HL-60 (cell line): ENCODE measurements around the gene FSTL4.

Experiments used
- DNase-seq, 2 experiments: peaks; one replicate each; pipeline ENCODE4 v3.0.0-alpha.2; 2010 to 2020; ENCODE audit warnings: low read depth in 1 of 2, low spot score in 1 of 2
- H3K27ac ChIP-seq: fragments of 250-450 bp; sonication (Bioruptor Pico); replicated peaks from 2 replicates; pipeline ENCODE4 v1.5.1; 2020; ENCODE audit warnings: mild to moderate bottlenecking, moderate library complexity
- H3K27me3 ChIP-seq: fragments of 250-450 bp; sonication (Bioruptor Pico); 2 replicates; pipeline ENCODE4 v1.5.1; 2021; ENCODE audit warnings: mild to moderate bottlenecking, moderate library complexity; ENCODE audit not compliant: insufficient read depth, poor library complexity, severe bottlenecking
- H3K4me3 ChIP-seq: replicated peaks from 2 replicates; pipeline ENCODE4 v1.5.1; 2011; ENCODE audit warnings: mild to moderate bottlenecking, control low read depth, low read length; ENCODE audit not compliant: insufficient read depth
- CTCF ChIP-seq: IDR thresholded peaks from one replicate; pipeline ENCODE4 v1.5.1; 2011; ENCODE audit warnings: low read length, control low read depth, inconsistent platforms; ENCODE audit not compliant: insufficient read depth
- GABPA ChIP-seq: IDR thresholded peaks from 2 replicates; pipeline ENCODE4 v1.6.1; 2012; ENCODE audit warnings: low read depth
- POLR2AphosphoS5 ChIP-seq: IDR thresholded peaks from 2 replicates; pipeline ENCODE4 v1.6.1; 2012; ENCODE audit warnings: low read depth
- SPI1 ChIP-seq: IDR thresholded peaks from 2 replicates; pipeline ENCODE4 v1.6.1; 2012; ENCODE audit warnings: low read depth, mild to moderate bottlenecking, borderline replicate concordance
- TF ChIP-seq, protein P1 (sequence below): IDR thresholded peaks from 2 replicates; pipeline ENCODE4 v1.6.1; 2012; ENCODE audit warnings: low read depth; ENCODE audit not compliant: insufficient replicate concordance

The FSTL4 gene

DNA sequence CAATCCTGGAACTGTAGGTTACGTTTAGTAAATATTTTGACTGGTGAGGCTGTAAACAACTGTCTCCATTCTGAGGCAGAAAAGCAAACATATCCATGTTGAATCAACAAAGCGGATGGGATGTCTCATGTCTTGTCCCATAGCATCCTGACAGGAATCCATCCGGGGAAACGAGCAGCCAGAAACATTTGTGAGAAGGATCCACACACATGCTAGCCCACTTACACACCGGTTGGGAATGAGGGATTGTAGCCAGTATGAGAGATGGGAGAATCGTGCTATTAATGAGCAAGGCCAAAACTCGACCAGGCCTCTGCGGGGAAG is 117.5 kb downstream of the FSTL4 start:
- no peak overlapping the region for H3K27ac ChIP-seq
- TF ChIP-seq CTCF (no peak), POLR2AphosphoS5 (no peak), GABPA (no peak), SPI1 (no peak)
- TF ChIP-seq, protein P1, sequence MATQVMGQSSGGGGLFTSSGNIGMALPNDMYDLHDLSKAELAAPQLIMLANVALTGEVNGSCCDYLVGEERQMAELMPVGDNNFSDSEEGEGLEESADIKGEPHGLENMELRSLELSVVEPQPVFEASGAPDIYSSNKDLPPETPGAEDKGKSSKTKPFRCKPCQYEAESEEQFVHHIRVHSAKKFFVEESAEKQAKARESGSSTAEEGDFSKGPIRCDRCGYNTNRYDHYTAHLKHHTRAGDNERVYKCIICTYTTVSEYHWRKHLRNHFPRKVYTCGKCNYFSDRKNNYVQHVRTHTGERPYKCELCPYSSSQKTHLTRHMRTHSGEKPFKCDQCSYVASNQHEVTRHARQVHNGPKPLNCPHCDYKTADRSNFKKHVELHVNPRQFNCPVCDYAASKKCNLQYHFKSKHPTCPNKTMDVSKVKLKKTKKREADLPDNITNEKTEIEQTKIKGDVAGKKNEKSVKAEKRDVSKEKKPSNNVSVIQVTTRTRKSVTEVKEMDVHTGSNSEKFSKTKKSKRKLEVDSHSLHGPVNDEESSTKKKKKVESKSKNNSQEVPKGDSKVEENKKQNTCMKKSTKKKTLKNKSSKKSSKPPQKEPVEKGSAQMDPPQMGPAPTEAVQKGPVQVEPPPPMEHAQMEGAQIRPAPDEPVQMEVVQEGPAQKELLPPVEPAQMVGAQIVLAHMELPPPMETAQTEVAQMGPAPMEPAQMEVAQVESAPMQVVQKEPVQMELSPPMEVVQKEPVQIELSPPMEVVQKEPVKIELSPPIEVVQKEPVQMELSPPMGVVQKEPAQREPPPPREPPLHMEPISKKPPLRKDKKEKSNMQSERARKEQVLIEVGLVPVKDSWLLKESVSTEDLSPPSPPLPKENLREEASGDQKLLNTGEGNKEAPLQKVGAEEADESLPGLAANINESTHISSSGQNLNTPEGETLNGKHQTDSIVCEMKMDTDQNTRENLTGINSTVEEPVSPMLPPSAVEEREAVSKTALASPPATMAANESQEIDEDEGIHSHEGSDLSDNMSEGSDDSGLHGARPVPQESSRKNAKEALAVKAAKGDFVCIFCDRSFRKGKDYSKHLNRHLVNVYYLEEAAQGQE = no peak
- no peak for DNase-seq
- H3K27me3 ChIP-seq = no peaks in the 10 kb centered on the region
- no peak overlapping the region for H3K4me3 ChIP-seq

DNA sequence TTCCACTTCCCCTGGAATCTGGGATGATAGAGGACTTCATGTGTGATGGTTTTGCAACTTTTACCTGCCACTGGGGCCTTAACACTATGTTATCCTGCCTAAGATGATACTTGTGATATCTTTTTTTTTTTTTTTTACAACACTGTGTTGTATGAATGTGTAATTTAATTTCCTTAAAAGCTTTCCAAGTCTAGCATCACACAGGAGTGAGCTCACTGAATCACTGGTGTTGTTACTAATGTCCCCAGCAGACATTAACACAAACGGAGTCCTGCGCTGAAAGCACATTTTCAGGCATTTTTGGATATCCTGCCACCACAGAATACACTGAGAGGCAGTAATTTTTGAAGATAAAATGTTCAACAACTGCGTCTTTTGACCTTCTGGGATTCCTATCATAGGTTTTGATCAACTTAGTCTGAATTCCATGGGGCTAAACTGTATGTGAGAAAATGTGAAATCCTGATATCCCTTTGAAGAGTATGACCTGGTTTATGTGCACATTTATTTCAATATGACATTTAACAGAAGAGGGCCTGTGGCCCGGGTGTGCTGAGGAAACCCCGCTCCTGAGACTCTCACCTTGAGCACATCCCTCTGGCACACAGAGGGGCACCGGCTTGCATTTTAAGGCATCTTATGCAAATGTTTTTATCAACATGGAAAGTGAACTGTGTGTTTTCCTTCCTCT is 118.0 kb downstream of the FSTL4 start:
- TF ChIP-seq, protein P1 = no peak
- TF ChIP-seq CTCF (no peak), GABPA (no peak), SPI1 (no peak), POLR2AphosphoS5 (no peak)
- Histone ChIP-seq H3K27me3 (no peaks in the 10 kb centered on the region), H3K27ac (no peak overlapping the region), H3K4me3 (no peak overlapping the region)
- DNase-seq = no peak

DNA sequence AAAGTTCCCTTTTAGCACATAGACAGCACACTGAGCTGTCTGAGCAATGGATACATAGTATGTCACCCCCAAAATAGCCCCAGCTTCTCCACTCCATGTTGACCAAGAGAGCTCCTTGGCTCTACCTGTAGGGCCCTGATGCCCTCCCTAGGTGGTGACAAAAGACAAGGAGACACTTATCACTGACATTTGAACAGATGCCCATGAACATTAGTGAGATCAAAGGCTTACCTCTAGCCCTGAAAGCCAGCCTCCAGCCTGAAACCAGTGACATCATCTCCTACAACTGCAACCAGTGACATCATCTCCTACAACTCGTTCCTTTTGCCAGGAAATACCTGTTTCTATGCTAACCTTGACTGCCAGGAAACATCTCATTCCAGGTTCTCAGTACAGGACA is 122.7 kb downstream of the FSTL4 start:
- DNase-seq = no peak
- Histone ChIP-seq H3K4me3 (no peak overlapping the region), H3K27ac (no peak overlapping the region), H3K27me3 (no peaks in the 10 kb centered on the region)
- TF ChIP-seq GABPA = no peak
- TF ChIP-seq, protein P1 = no peak
- TF ChIP-seq POLR2AphosphoS5 = no peak
- no peak for TF ChIP-seq CTCF
- TF ChIP-seq SPI1 = no peak
